Uterus (tissue), 2 donors: ENCODE measurements around the gene PPARG.

ENCODE experiments used
- CTCF ChIP-seq, 4 experiments: fragments of 200-600 bp in 2 of 4; fragments of 450-650 bp in 2 of 4; sonication (generic) in 2 of 4; IDR thresholded peaks; one replicate each; pipeline ENCODE4 v1.5.1; 2016 to 2019; ENCODE audit warnings: antibody characterized with exemption in 4 of 4, mild to moderate bottlenecking in 2 of 4, moderate library complexity in 1 of 4
- POLR2A ChIP-seq, 2 donors: fragments of 450-650 bp; IDR thresholded peaks; one replicate each; pipeline ENCODE4 v1.6.1; 2016; ENCODE audit warnings: antibody characterized with exemption in 2 of 2, mild to moderate bottlenecking in 1 of 2, moderate library complexity in 1 of 2

- TF ChIP-seq CTCF (IDR thresholded peaks at IDR 0.05) = no peak
- no peak for TF ChIP-seq POLR2A (IDR thresholded peaks at IDR 0.05)
These were observed 50.0 kb downstream of the PPARG start for GRCh38 chr3:12338595-12339546.
